K562 (cell line): ENCODE results near the gene ZIC2. TPM values are rescaled to one million over a fixed set of nuclear protein-coding genes. Genes with fewer than 3 reads are reported as not detected.

Source experiments
- ATAC-seq: fragments of 200-7000 bp; cut with Tn5 transposase; 3 replicates; pipeline ENCODE4 v1.9.1; 2020; ENCODE audit warnings: moderate library complexity
- BruUV-seq: library from RNA; stranded (reverse); fragments of 400-500 nt; replicated peaks from 2 replicates; lab custom pipeline; 2021; lab: Mats Ljungman, UMichigan
- CTCF ChIA-PET: fragments of 300-600 bp; formaldehyde crosslinking; extraction: SDS; loops from one replicate; lab custom pipeline; 2021; ENCODE audit warnings: low intra/inter-chr PET ratio; lab: Yijun Ruan, JAX
- POLR2A ChIA-PET: fragments of 300-600, 350-650 bp; sonication (Branson Sonifier 250); formaldehyde crosslinking; extraction: SDS; loops from one replicate; lab custom pipeline; 2021; ENCODE audit warnings: antibody characterized with exemption, inconsistent platforms; lab: Yijun Ruan, JAX
- DNase-seq, 4 experiments: peaks; one replicate each; pipeline versions ENCODE4 v3.0.0 to v3.0.0-alpha.2; 2011 to 2018; ENCODE audit warnings: low spot score in 3 of 4, mixed read lengths in 3 of 4; ENCODE audit errors: extremely low read depth in 1 of 4
- FAIRE-seq: peaks from 2 replicates; lab custom pipeline; 2011; peaks lifted over from hg19 to GRCh38; lab: Jason Lieb, UNC
- H2AFZ ChIP-seq: 2 replicates; pipeline ENCODE4 v1.6.0; 2011; ENCODE audit warnings: low read depth, low read length, control low read depth, inconsistent platforms
- H3K27ac ChIP-seq: fragments of 200-600 bp; 3 replicates; pipeline ENCODE4 v1.8.0; 2011; ENCODE audit warnings: low read depth, mild to moderate bottlenecking, control low read depth, inconsistent platforms, low read length, moderate library complexity, mixed read lengths; ENCODE audit errors: extremely low read depth
- H3K27me3 ChIP-seq, 2 experiments: fragments of 300-600 bp in 1 of 2; 2 replicates in 1 of 2; 3 replicates in 1 of 2; pipeline versions ENCODE4 v1.6.0 to v1.8.0; 2011; ENCODE audit warnings: inconsistent platforms in 2 of 2, low read length in 2 of 2, mild to moderate bottlenecking in 1 of 2, mixed read lengths in 1 of 2, moderate library complexity in 1 of 2; ENCODE audit not compliant: control insufficient read depth in 2 of 2, insufficient read depth in 2 of 2
- H3K36me3 ChIP-seq: fragments of 300-600 bp; 3 replicates; pipeline ENCODE4 v1.8.0; 2011; ENCODE audit warnings: mild to moderate bottlenecking, low read length, inconsistent platforms; ENCODE audit not compliant: control insufficient read depth, insufficient read depth
- H3K4me1 ChIP-seq, 2 experiments: fragments of 200-600 bp in 1 of 2; replicated peaks in 1 of 2; 2 replicates in 1 of 2; 3 replicates in 1 of 2; pipeline versions ENCODE4 v1.5.1 to v1.8.0; 2011; ENCODE audit warnings: inconsistent platforms in 2 of 2, low read length in 2 of 2, mild to moderate bottlenecking in 1 of 2, mixed read lengths in 1 of 2, moderate library complexity in 1 of 2; ENCODE audit not compliant: control insufficient read depth in 2 of 2, insufficient read depth in 2 of 2
- H3K4me2 ChIP-seq: 2 replicates; pipeline ENCODE4 v1.6.1; 2011; ENCODE audit warnings: low read length, control low read depth, inconsistent platforms, mixed read lengths; ENCODE audit not compliant: insufficient read depth
- H3K4me3 ChIP-seq: fragments of 200-600 bp; sonication (generic), shearing (Covaris generic); 2 replicates; pipeline ENCODE4 v1.5.1; 2016; ENCODE audit warnings: control low read depth, inconsistent platforms
- H3K79me2 ChIP-seq: fragments of 200-600 bp; 3 replicates; pipeline ENCODE4 v1.8.0; 2011; ENCODE audit warnings: low read length, inconsistent platforms; ENCODE audit not compliant: control insufficient read depth, insufficient read depth
- H3K9ac ChIP-seq, 2 experiments: 2 replicates each; pipeline versions ENCODE4 v1.6.0 to v1.6.1; 2011; ENCODE audit warnings: low read depth in 2 of 2, low read length in 2 of 2, control low read depth in 1 of 2, inconsistent platforms in 1 of 2, mild to moderate bottlenecking in 1 of 2, mixed read lengths in 1 of 2; ENCODE audit not compliant: insufficient read depth in 1 of 2
- H3K9me1 ChIP-seq: one replicate; pipeline ENCODE4 v1.6.0; 2011; ENCODE audit warnings: inconsistent platforms, mild to moderate bottlenecking, low read length, moderate library complexity; ENCODE audit not compliant: control insufficient read depth, insufficient read depth
- H3K9me3 ChIP-seq: replicated peaks from 2 replicates; pipeline ENCODE4 v1.5.1; 2011; ENCODE audit warnings: low read depth, low read length, inconsistent platforms; ENCODE audit not compliant: control insufficient read depth, insufficient read depth
- H4K20me1 ChIP-seq: replicated peaks from 2 replicates; pipeline ENCODE4 v1.6.1; 2011; ENCODE audit warnings: low read length, inconsistent platforms, mixed read lengths; ENCODE audit not compliant: control insufficient read depth, insufficient read depth
- HNRNPL ChIP-seq: fragments of 200-400 bp; formaldehyde crosslinking; IDR thresholded peaks from 2 replicates; pipeline ENCODE4 v1.6.1; 2017; ENCODE audit warnings: low read depth, mild to moderate bottlenecking, low read length
- ZNF586 ChIP-seq: fragments of 450-650 bp; formaldehyde crosslinking; conservative IDR thresholded peaks from 2 replicates; pipeline ENCODE4 v1.4.0; 2020; ENCODE audit warnings: mild to moderate bottlenecking, moderate library complexity
- WGBS: fragments of 100-300 bp; shearing (Covaris generic); methylation state at CpG from one replicate; pipeline ENCODE4 v1.1.6; 2016; ENCODE audit warnings: low coverage, mixed read lengths; ENCODE audit not compliant: insufficient coverage; ENCODE audit errors: missing lambda C conversion rate; 5-methylcytosine and 5-hydroxymethylcytosine counted together
- in situ Hi-C: fragments of 300-500 bp; cut with MboI; formaldehyde crosslinking; loops from 4 replicates; pipeline ENCODE4 v1.15.0; 2018; ENCODE audit warnings: inconsistent platforms, mixed read lengths
- intact Hi-C: fragments of 100-400 bp; cut with micrococcal nuclease; formaldehyde crosslinking; loops from 2 replicates; pipeline ENCODE4 v1.14.2; 2022
- polyA plus RNA-seq, 8 experiments: library from polyadenylated mRNA; depleted of rRNA in 4 of 8; stranded (reverse) in 5 of 8; unstranded in 3 of 8; fragments of >200 nt; fragmentation: Nextera tagmentation in 2 of 8; fragmentation: Illumina TruSeq in 1 of 8; extraction: Ambion mirVana in 2 of 8; extraction: Trizol in 1 of 8; gene quantifications; 2 replicates each; pipeline versions ENCODE4 v1.2.1 to v1.2.3, GENCODE V29; 2011 to 2014; ENCODE audit warnings: inconsistent platforms in 1 of 8, missing spikeins in 1 of 8
- total RNA-seq, 7 experiments: library from RNA; depleted of rRNA in 6 of 7; stranded (reverse); fragments of >200 nt in 6 of 7; fragmentation: Illumina TruSeq in 2 of 7; extraction: Trizol in 2 of 7; gene quantifications; 2 replicates each; pipeline versions ENCODE4 v1.2.1 to v1.2.3, GENCODE V29; 2011 to 2021; ENCODE audit warnings: low replicate concordance in 1 of 7
- TF ChIP-seq, protein P1 (sequence below): conservative IDR thresholded peaks from 2 replicates; pipeline ENCODE4 v1.6.1; 2011; ENCODE audit warnings: low read depth, mild to moderate bottlenecking, low read length; ENCODE audit not compliant: control insufficient read depth
- TF ChIP-seq, protein P2 (sequence below), 2 experiments: IDR thresholded peaks; 2 replicates each; pipeline ENCODE4 v1.6.1; 2012; ENCODE audit warnings: improper control_type of control experiment in 2 of 2, low read depth in 2 of 2, low read length in 2 of 2, borderline replicate concordance in 1 of 2
- TF ChIP-seq, protein P3 (sequence below), 2 experiments: fragments of 450-650 bp in 1 of 2; sonication (generic) in 1 of 2; formaldehyde crosslinking in 1 of 2; IDR thresholded peaks in 1 of 2; conservative IDR thresholded peaks in 1 of 2; 2 replicates each; pipeline versions ENCODE4 v1.6.1 to v1.8.1; 2016 to 2023; ENCODE audit warnings: mild to moderate bottlenecking in 2 of 2, moderate library complexity in 2 of 2, inconsistent platforms in 1 of 2, missing genetic modification reagents in 1 of 2
- TF ChIP-seq, protein P4 (sequence below): fragments of 250-450 bp; sonication (Bioruptor Pico); IDR thresholded peaks from 2 replicates; pipeline ENCODE4 v1.5.0; 2020; ENCODE audit warnings: mild to moderate bottlenecking

Gene ZIC2
- total and polyA plus RNA-seq, 9 of the 15 experiments (the other 6 are each of a cell fraction or from before 2014, with no cell fraction given): 1.8 to 18.0 (median 4.5) TPM

DNA sequence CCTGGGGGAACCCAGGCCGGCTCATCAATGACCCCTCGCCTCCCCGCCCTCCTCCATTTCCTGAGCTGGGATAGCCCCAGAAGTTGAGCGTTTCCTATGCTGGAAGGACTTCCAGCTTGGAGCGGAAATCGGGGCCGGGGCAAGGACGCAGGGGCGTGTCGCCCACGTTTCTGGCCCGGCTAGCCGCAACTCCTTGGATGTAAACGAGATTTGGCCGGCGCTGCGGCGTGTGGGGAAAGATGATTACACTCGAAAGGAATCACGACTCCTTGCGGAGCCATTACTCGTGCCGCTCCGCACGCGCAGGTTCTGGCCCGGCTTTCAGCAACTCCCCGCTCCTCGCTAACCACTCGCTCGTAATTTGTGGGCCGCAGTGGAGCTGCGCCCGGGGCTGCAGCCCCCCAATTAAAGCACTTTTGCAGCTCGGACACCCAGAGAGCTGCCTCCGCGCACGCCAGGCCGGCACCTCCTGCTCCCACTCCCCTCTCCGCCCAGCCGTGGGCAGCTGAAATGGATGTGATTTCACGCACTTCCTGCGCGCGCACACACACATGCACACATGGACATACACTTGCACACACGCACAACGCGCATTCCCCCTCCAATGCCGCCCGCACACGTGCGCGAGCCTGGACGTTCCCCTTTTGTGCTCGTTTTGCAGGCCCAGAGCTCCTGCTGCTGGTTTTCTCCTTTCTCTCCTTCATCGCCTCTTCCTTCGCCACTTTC lies 25.7 kb upstream of the ZIC2 start:
- intact Hi-C loops: no loop called here
- ChIA-PET CTCF (no interaction called here), POLR2A (interaction anchor here (0.6 kb wide), 1 partner anchor 250 kb away, joined by 4 read pairs; no protein-coding TSS in a partner anchor)
- Histone ChIP-seq H3K9ac (no peak overlapping the region), H3K27ac (no peak overlapping the region), H3K4me2 (no peak overlapping the region), H3K4me3 (no peak overlapping the region), H4K20me1 (no peaks in the 10 kb centered on the region), H3K9me1 (no peaks in the 10 kb centered on the region), H3K4me1 (peaks cover 0 to 16% of the 10 kb centered on the region in 2 experiments; a peak in 2 of 5 replicates), H2AFZ (no peak overlapping the region), H3K9me3 (no peaks in the 10 kb centered on the region), H3K27me3 (peaks cover 27 to 62% of the 10 kb centered on the region in 2 experiments; a peak in 4 of 5 replicates), H3K36me3 (no peaks in the 10 kb centered on the region), H3K79me2 (no peaks in the 10 kb centered on the region)
- BruUV-seq: no TSS peak
- in situ Hi-C loops: no loop called here
- 20% methylated on average over 21 of the region's 57 CpGs for WGBS
- DNase-seq (no peak), FAIRE-seq (no peak), ATAC-seq (no peak)
- TF ChIP-seq HNRNPL: no peak
- TF ChIP-seq, protein P1, sequence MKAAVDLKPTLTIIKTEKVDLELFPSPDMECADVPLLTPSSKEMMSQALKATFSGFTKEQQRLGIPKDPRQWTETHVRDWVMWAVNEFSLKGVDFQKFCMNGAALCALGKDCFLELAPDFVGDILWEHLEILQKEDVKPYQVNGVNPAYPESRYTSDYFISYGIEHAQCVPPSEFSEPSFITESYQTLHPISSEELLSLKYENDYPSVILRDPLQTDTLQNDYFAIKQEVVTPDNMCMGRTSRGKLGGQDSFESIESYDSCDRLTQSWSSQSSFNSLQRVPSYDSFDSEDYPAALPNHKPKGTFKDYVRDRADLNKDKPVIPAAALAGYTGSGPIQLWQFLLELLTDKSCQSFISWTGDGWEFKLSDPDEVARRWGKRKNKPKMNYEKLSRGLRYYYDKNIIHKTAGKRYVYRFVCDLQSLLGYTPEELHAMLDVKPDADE: no peak
- no peak for TF ChIP-seq ZNF586 (CRISPR knock-in tag)
- TF ChIP-seq, protein P2, sequence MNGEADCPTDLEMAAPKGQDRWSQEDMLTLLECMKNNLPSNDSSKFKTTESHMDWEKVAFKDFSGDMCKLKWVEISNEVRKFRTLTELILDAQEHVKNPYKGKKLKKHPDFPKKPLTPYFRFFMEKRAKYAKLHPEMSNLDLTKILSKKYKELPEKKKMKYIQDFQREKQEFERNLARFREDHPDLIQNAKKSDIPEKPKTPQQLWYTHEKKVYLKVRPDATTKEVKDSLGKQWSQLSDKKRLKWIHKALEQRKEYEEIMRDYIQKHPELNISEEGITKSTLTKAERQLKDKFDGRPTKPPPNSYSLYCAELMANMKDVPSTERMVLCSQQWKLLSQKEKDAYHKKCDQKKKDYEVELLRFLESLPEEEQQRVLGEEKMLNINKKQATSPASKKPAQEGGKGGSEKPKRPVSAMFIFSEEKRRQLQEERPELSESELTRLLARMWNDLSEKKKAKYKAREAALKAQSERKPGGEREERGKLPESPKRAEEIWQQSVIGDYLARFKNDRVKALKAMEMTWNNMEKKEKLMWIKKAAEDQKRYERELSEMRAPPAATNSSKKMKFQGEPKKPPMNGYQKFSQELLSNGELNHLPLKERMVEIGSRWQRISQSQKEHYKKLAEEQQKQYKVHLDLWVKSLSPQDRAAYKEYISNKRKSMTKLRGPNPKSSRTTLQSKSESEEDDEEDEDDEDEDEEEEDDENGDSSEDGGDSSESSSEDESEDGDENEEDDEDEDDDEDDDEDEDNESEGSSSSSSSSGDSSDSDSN (IDR thresholded peaks at IDR 0.05; ENCODE audit: borderline replicate concordance in 1 of 2, low read depth in 2 of 2, low read length in 2 of 2): no peak
- TF ChIP-seq, protein P3, sequence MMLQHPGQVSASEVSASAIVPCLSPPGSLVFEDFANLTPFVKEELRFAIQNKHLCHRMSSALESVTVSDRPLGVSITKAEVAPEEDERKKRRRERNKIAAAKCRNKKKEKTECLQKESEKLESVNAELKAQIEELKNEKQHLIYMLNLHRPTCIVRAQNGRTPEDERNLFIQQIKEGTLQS (IDR thresholded peaks at IDR 0.05): no peak
- TF ChIP-seq, protein P3 (CRISPR knock-in tag; conservative IDR thresholded peaks at IDR 0.05): no peak
- TF ChIP-seq, protein P4, sequence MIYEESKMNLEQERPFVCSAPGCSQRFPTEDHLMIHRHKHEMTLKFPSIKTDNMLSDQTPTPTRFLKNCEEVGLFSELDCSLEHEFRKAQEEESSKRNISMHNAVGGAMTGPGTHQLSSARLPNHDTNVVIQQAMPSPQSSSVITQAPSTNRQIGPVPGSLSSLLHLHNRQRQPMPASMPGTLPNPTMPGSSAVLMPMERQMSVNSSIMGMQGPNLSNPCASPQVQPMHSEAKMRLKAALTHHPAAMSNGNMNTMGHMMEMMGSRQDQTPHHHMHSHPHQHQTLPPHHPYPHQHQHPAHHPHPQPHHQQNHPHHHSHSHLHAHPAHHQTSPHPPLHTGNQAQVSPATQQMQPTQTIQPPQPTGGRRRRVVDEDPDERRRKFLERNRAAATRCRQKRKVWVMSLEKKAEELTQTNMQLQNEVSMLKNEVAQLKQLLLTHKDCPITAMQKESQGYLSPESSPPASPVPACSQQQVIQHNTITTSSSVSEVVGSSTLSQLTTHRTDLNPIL (CRISPR knock-in tag): no peak
